GM18505 (cell line): ENCODE data around the gene AHNAK.
"Not testable (repeated sequence)": the region's sequence is repeated elsewhere in the genome, so short reads cannot be mapped to it uniquely, and the experiment has no call there.

ENCODE experiments used
- ATAC-seq: cut with Tn5 transposase; IDR thresholded peaks from one replicate; pipeline ENCODE4 v1.9.1; 2021; ENCODE audit not compliant: unreplicated experiment
- POLR2A ChIP-seq: IDR thresholded peaks from 4 replicates; pipeline ENCODE4 v1.6.1; 2011; ENCODE audit warnings: borderline replicate concordance; ENCODE audit not compliant: insufficient read depth, insufficient read length; ENCODE audit errors: extremely low read depth

Gene AHNAK

DNA sequence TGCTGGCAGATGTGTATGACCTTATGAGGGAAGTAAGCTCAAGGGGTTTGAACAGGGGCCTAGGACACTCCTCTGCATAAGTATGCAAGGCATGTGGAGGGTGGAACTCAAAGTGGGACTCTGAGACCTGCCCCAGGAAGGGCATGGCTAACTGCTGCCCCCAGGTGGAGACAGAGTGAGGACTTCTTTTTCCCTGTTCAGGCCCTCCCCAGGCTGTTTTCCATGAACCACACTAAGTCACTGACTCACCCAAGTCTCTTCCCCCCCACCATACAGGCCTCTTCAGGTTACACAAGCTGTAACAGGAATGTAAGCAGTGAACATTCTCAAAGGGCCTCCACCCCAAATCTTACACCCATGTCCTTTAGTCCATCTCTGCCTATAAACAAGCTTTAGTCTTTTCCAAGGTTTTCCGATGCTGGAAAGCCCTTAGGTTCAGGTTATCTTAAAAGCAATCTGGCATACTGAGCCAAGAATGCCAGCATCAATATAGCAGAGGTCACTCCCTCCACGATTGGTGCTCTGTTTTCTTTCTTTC is 14.0 kb upstream of the AHNAK start:
- ATAC-seq, result no peak
- TF ChIP-seq POLR2A, result no peak

- not testable (repeated sequence) for ATAC-seq
Observed at GRCh38 chr11:62559626-62560025, 13.0 kb upstream of the AHNAK start.

- no peak for TF ChIP-seq POLR2A
- no peak for ATAC-seq
Observed at GRCh38 chr11:62559204-62559603, 12.6 kb upstream of the AHNAK start.

GRCh38 chr11:62558669-62559068 is 12.1 kb upstream of the AHNAK start:
- TF ChIP-seq POLR2A, result no peak
- no peak for ATAC-seq

DNA sequence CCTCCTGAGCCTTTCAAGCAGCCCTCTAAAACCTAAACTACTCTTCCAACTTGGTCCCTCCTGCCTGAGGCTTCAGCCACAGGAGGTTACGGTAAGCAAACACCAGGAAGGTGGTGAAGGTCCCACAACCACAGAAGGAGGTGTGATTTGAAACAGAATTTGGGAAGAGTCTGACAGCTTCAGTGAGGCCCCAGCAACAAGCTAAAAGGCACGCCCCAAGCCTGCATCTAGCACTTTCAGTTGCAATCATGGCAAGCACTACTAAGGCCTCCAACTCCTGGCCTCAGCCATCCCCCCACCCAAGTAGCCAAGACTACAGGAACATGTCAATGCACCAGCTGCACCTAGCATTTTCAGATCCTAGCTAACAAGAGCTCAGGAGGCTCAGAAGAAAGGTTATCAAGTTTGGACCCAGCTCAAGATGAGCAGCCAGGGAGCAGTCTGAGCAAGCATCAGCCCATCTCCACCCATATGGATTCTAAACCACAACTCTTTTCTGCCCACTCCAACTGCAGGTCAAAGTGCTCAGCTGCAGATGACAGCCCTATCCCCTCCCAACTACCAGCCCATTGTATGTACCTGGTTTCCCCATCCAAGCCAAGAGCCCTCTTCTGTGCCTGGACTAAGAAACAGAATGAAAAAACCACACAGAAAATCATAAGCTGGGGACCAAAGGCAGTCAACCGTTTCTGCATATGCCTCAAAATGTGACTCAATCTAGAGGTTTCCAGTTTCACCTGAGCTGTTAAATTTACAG is 10.4 kb upstream of the AHNAK start:
- ATAC-seq, result peak; percentile 12
- TF ChIP-seq POLR2A, result peak; percentile 45

DNA sequence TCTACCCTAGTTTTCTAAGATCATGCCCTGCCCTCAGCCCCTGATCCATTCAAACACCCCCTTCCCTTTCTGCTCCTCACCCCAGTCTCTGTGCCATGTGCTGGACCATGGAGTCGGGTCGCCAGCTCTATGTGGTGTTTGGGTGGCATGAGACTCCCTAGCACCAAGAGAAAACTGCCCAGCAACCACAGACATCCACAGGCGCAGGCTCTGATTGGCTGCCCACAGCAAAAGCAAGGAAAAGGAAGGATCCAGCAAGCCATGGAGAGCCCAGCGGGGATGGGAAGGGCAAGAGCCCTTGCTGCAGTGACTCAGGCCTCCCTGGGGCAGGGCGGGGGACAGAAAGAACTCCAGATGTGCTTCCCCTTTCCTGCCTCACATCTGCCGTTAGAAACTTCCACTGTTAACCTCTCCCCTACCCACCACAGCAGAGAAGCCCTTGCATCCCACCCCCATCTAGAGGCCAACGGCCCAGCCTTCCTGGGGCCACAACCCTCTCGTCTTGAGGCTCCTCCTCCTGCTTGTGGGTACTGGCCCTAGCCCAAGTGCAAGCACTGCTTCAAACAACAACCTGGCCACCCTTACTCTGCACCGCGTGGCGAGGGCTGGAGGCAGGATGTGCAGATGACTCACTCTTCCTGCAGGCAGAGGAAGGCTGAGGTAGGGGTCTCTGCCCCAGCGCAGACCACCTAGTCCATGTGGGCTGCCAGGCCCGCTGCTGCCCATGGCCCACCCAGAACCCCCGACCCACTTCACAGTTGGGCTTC is 9.7 kb upstream of the AHNAK start:
- ATAC-seq, result peak; percentile 38
- no peak for TF ChIP-seq POLR2A

GRCh38 chr11:62555464-62556107 is 9.0 kb upstream of the AHNAK start:
- no peak for TF ChIP-seq POLR2A

DNA sequence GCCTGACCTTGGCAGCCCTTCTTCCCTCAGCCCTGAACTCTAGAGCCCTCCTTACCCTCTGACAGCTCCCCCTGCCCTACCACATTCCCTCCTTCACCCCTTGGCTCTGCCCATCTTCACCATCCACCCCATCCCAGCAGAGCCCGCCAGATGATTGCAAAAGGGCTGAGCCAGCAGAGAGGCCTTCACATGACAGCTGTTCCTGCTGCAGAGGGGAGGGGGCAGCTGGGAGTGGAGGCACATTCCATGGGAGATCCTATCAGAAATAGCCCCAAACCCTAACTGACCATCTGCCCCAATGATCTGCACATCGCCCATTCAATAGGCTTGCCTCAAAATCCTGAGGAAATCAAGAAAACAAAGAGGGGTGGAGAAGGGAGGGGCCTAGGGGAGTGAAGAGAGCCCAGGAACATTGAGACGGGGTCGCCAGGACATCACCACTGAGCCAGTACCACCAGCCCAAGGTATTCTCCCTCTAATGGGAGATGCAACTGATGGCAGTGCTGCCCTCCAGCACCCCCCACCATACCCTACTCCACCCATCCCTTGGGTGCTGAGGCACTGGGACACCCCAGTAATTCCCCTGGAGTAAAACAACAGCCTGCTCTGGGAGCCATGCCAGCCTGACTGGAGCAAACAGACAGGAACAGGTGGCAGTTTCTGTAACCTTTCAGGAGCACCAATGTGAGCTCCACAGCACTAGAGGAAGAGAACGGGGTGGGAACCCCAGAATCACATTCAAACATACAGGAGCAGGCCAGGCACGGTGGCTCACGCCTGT is 8.0 kb upstream of the AHNAK start:
- ATAC-seq, result no peak

More at GRCh38 chr11:62555464-62556107, 9.0 kb upstream of the AHNAK start:
- peak; percentile 35 for ATAC-seq

GRCh38 chr11:62553839-62554361 is 7.3 kb upstream of the AHNAK start:
- ATAC-seq, result no peak
- TF ChIP-seq POLR2A, result no peak

More for the DNA sequence above, 8.0 kb upstream of the AHNAK start:
- no peak for TF ChIP-seq POLR2A

GRCh38 chr11:62553080-62553838 is 6.7 kb upstream of the AHNAK start:
- no peak for ATAC-seq
- no peak for TF ChIP-seq POLR2A

DNA sequence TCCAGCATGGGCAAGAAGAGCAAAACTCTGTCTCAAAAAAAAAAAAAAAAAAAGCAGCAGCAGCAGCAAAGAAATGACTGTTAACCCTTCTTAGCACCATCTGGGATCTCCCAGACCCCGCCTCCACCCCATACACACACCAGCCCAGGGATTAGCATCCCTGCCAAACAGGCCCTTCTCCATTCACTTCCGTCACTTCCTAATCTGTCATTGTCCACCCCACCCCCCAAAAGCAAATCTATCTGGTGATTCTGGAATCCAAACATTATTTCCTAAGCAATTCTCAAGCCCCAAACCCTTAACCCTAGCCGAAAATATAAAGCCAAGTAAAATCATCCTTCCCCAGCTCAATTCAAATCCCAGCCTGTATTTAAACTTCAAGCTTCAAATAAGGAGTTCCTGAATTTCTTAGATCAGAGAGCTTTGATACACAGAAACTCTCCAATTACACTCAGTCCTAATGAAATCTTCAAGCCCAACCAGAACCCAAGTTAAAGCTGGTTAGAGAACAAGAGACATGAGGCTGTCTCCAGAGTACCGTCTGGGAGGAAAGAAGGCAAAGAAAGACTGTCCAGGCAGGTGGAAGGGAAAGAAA is 6.0 kb upstream of the AHNAK start:
- no peak for TF ChIP-seq POLR2A
- no peak for ATAC-seq

DNA sequence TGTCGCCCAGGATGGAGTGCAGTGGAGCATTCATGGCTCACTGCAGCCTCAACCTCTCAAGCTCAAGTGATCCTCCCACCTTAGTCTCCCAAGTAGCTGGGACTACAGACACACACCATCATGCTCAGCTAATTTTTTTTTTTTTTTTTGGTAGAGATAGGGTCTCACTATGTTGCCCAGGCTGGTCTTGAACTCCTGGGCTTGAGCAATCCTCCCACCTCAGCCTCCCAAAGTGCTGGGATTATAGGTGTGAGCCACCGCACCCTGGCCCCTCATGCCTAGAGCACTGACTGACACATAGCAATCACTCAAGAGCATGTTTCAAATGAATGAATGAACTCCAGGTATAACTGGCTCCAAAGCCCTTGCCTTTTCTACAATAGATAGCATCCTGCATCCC is 3.9 kb upstream of the AHNAK start:
- not testable (repeated sequence) for ATAC-seq
